GDM1 (cell line): ENCODE results near the gene SLC7A14.

Experiments used
- DNase-seq: peaks from one replicate; lab custom pipeline; 2025; lab: John Stamatoyannopoulos, UW

The SLC7A14 gene

GRCh38 chr3:170497207-170498095, 88.4 kb downstream of the SLC7A14 start:
- no peak for DNase-seq

GRCh38 chr3:170496868-170497140, 89.1 kb downstream of the SLC7A14 start:
- no peak for DNase-seq

GRCh38 chr3:170496026-170496867, 89.6 kb downstream of the SLC7A14 start:
- DNase-seq: no peak

- DNase-seq: no peak
These were observed 91.1 kb downstream of the SLC7A14 start for GRCh38 chr3:170494766-170495165.

- DNase-seq: no peak
These were observed 92.1 kb downstream of the SLC7A14 start for GRCh38 chr3:170493712-170494182.

GRCh38 chr3:170491901-170492300, 94.0 kb downstream of the SLC7A14 start:
- DNase-seq: no peak

GRCh38 chr3:170490828-170491560, 94.9 kb downstream of the SLC7A14 start:
- DNase-seq: no peak

GRCh38 chr3:170488802-170489201, 97.1 kb downstream of the SLC7A14 start:
- no peak for DNase-seq

GRCh38 chr3:170487031-170487430, 98.8 kb downstream of the SLC7A14 start:
- no peak for DNase-seq

- no peak for DNase-seq
These were observed 99.5 kb downstream of the SLC7A14 start for GRCh38 chr3:170486398-170486797.

GRCh38 chr3:170485696-170486095, 100.2 kb downstream of the SLC7A14 start:
- no peak for DNase-seq

GRCh38 chr3:170485294-170485693, 100.6 kb downstream of the SLC7A14 start:
- no peak for DNase-seq

GRCh38 chr3:170484869-170485268, 101.0 kb downstream of the SLC7A14 start:
- no peak for DNase-seq

- no peak for DNase-seq
These were observed 102.2 kb downstream of the SLC7A14 start for GRCh38 chr3:170483485-170484262.

- DNase-seq: no peak
These were observed 103.7 kb downstream of the SLC7A14 start for GRCh38 chr3:170482199-170482598.

- DNase-seq: peak; percentile 39
These were observed 105.8 kb downstream of the SLC7A14 start for GRCh38 chr3:170480111-170480510.

GRCh38 chr3:170477395-170477794, 108.5 kb downstream of the SLC7A14 start:
- no peak for DNase-seq

GRCh38 chr3:170476291-170476690, 109.6 kb downstream of the SLC7A14 start:
- no peak for DNase-seq

GRCh38 chr3:170475092-170475685, 110.7 kb downstream of the SLC7A14 start:
- DNase-seq: no peak

- DNase-seq: no peak
These were observed 112.5 kb downstream of the SLC7A14 start for GRCh38 chr3:170473358-170473757.

- no peak for DNase-seq
These were observed 114.7 kb downstream of the SLC7A14 start for GRCh38 chr3:170471149-170471548.
